Neural cell (in vitro differentiated cells): ENCODE measurements around the gene NKPD1. TPM values are rescaled to one million over a fixed set of nuclear protein-coding genes. Genes with fewer than 3 reads are reported as not detected.

Source experiments
- H2AFZ ChIP-seq: fragments of 200-600, 300-800 bp; sonication (generic), shearing (Covaris generic); 2 replicates; pipeline ENCODE4 v1.6.0; 2014; ENCODE audit warnings: low read depth, mild to moderate bottlenecking, antibody characterized with exemption, low read length, moderate library complexity
- H3F3A ChIP-seq: fragments of 200-600 bp; shearing (Covaris generic); 2 replicates; pipeline ENCODE4 v1.6.1; 2016; ENCODE audit warnings: mild to moderate bottlenecking, moderate library complexity, mixed read lengths, antibody characterized with exemption, low read length; ENCODE audit not compliant: insufficient read depth, poor library complexity, severe bottlenecking
- H3K27ac ChIP-seq: fragments of 200-600, 300-800 bp; sonication (generic), shearing (Covaris generic); 2 replicates; pipeline ENCODE4 v1.5.1; 2014; ENCODE audit warnings: mild to moderate bottlenecking, low read length, moderate library complexity
- H3K27me3 ChIP-seq: fragments of 300-800, 200-600 bp; sonication (generic), shearing (Covaris generic); 2 replicates; pipeline ENCODE4 v1.6.0; 2014; ENCODE audit warnings: mild to moderate bottlenecking, low read depth, low read length, moderate library complexity; ENCODE audit not compliant: insufficient read depth
- H3K36me3 ChIP-seq: fragments of 300-800, 200-600 bp; sonication (generic), shearing (Covaris generic); 2 replicates; pipeline ENCODE4 v1.5.1; 2014; ENCODE audit warnings: mild to moderate bottlenecking, antibody characterized with exemption, low read length, moderate library complexity; ENCODE audit not compliant: insufficient read depth
- H3K4me2 ChIP-seq: fragments of 300-800, 200-600 bp; sonication (generic), shearing (Covaris generic); 2 replicates; pipeline ENCODE4 v1.6.0; 2014; ENCODE audit warnings: mild to moderate bottlenecking, low read length
- H3K4me3 ChIP-seq: fragments of 300-800, 200-600 bp; sonication (generic), shearing (Covaris generic); 2 replicates; pipeline ENCODE4 v1.5.1; 2014; ENCODE audit warnings: mild to moderate bottlenecking, low read length, moderate library complexity
- H3K79me2 ChIP-seq: fragments of 200-600 bp; shearing (Covaris generic); replicated peaks from 2 replicates; pipeline ENCODE4 v1.6.0; 2014; ENCODE audit warnings: mild to moderate bottlenecking, low read length, moderate library complexity; ENCODE audit not compliant: insufficient read depth
- H3K9ac ChIP-seq: fragments of 300-800, 200-600 bp; sonication (generic), shearing (Covaris generic); 2 replicates; pipeline ENCODE4 v1.6.1; 2016; ENCODE audit warnings: mild to moderate bottlenecking, low read length, mixed read lengths
- H3K9me2 ChIP-seq: fragments of 200-600 bp; shearing (Covaris generic); 2 replicates; pipeline ENCODE4 v1.6.1; 2016; ENCODE audit warnings: mild to moderate bottlenecking, low read length, mixed read lengths; ENCODE audit not compliant: insufficient read depth
- H3K9me3 ChIP-seq: fragments of 200-600, 300-800 bp; sonication (generic), shearing (Covaris generic); 2 replicates; pipeline ENCODE4 v1.6.1; 2016; ENCODE audit warnings: mild to moderate bottlenecking, mixed run types, low read length, moderate library complexity, mixed read lengths
- H4K20me1 ChIP-seq: fragments of 200-600 bp; shearing (Covaris generic); 2 replicates; pipeline ENCODE4 v1.6.1; 2016; ENCODE audit warnings: mild to moderate bottlenecking, mixed run types; ENCODE audit not compliant: insufficient read depth
- EP300 ChIP-seq: fragments of 450-650 bp; conservative IDR thresholded peaks from 2 replicates; pipeline ENCODE4 v1.6.1; 2014; ENCODE audit warnings: antibody characterized with exemption, mild to moderate bottlenecking, moderate library complexity; ENCODE audit not compliant: poor library complexity, severe bottlenecking
- EZH2 ChIP-seq: fragments of 200-600, 300-800 bp; shearing (Covaris generic), sonication (generic); IDR thresholded peaks from 2 replicates; pipeline ENCODE4 v1.6.1; 2014; ENCODE audit warnings: antibody characterized with exemption, low read length, borderline replicate concordance, mild to moderate bottlenecking; ENCODE audit not compliant: insufficient read depth, poor library complexity, severe bottlenecking
- MXI1 ChIP-seq: fragments of 450-650 bp; conservative IDR thresholded peaks from 2 replicates; pipeline ENCODE4 v1.6.1; 2014; ENCODE audit warnings: antibody characterized with exemption, mild to moderate bottlenecking; ENCODE audit not compliant: poor library complexity, severe bottlenecking
- POLR2AphosphoS5 ChIP-seq: IDR thresholded peaks from 2 replicates; pipeline ENCODE4 v1.6.1; 2012
- RAD21 ChIP-seq: fragments of 450-650 bp; conservative IDR thresholded peaks from 2 replicates; pipeline ENCODE4 v1.6.1; 2014; ENCODE audit warnings: antibody characterized with exemption, mild to moderate bottlenecking, moderate library complexity
- SMC3 ChIP-seq: fragments of 450-650 bp; conservative IDR thresholded peaks from 2 replicates; pipeline ENCODE4 v1.6.1; 2014; ENCODE audit warnings: antibody characterized with exemption, mild to moderate bottlenecking, moderate library complexity; ENCODE audit not compliant: poor library complexity
- TAF1 ChIP-seq: IDR thresholded peaks from 2 replicates; pipeline ENCODE4 v1.6.1; 2012; ENCODE audit warnings: low read depth
- polyA plus RNA-seq: library from polyadenylated mRNA; depleted of rRNA; stranded (reverse); fragments of >200 nt; gene quantifications from 2 replicates; pipeline ENCODE4 v1.2.3, GENCODE V29; 2014
- TF ChIP-seq, protein P1 (sequence below): fragments of 450-650 bp; IDR thresholded peaks from 2 replicates; pipeline ENCODE4 v1.5.1; 2014; ENCODE audit warnings: antibody characterized with exemption, mild to moderate bottlenecking, moderate library complexity; ENCODE audit not compliant: poor library complexity, severe bottlenecking
- TF ChIP-seq, protein P2 (sequence below): IDR thresholded peaks from 2 replicates; pipeline ENCODE4 v1.6.1; 2012; ENCODE audit warnings: borderline replicate concordance

NKPD1 gene
- polyA plus RNA-seq, 1 donor from 2014 or later, result 2.8 TPM

DNA sequence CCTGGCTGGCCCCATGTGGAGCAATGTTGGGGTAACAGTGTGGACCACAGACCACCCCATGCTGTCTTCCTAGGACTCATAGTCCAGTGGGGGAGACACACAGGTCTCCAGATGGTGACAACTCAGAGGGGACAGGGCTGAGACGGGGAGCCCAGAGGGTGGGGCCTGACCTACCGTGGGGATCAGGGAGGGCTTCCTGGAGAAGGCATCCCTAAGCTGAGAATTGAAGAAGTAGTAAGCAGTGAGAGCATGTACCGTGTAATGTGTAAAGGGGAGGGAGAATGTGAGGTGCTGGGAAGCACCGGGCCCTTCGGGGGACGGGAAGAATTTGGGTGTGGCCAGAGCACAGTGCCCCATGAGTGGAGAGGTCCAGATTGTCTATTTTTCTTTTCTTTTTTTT lies 36.8 kb downstream of the NKPD1 start:
- Histone ChIP-seq H3K27ac (no peak overlapping the region), H3K79me2 (peaks cover 24% of the 10 kb centered on the region), H3K4me3 (no peak overlapping the region), H3K9me3 (no peaks in the 10 kb centered on the region), H3F3A (no peaks in the 10 kb centered on the region), H3K9me2 (no peaks in the 10 kb centered on the region), H2AFZ (no peak overlapping the region), H3K36me3 (no peaks in the 10 kb centered on the region), H3K9ac (no peak overlapping the region), H3K27me3 (no peaks in the 10 kb centered on the region), H3K4me2 (no peak overlapping the region), H4K20me1 (no peaks in the 10 kb centered on the region)
- no peak for TF ChIP-seq EZH2
- TF ChIP-seq MXI1, result no peak
- no peak for TF ChIP-seq RAD21
- TF ChIP-seq SMC3, result no peak
- TF ChIP-seq EP300, result no peak
- TF ChIP-seq, protein P1, sequence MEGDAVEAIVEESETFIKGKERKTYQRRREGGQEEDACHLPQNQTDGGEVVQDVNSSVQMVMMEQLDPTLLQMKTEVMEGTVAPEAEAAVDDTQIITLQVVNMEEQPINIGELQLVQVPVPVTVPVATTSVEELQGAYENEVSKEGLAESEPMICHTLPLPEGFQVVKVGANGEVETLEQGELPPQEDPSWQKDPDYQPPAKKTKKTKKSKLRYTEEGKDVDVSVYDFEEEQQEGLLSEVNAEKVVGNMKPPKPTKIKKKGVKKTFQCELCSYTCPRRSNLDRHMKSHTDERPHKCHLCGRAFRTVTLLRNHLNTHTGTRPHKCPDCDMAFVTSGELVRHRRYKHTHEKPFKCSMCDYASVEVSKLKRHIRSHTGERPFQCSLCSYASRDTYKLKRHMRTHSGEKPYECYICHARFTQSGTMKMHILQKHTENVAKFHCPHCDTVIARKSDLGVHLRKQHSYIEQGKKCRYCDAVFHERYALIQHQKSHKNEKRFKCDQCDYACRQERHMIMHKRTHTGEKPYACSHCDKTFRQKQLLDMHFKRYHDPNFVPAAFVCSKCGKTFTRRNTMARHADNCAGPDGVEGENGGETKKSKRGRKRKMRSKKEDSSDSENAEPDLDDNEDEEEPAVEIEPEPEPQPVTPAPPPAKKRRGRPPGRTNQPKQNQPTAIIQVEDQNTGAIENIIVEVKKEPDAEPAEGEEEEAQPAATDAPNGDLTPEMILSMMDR, result no peak
- TF ChIP-seq, protein P2, sequence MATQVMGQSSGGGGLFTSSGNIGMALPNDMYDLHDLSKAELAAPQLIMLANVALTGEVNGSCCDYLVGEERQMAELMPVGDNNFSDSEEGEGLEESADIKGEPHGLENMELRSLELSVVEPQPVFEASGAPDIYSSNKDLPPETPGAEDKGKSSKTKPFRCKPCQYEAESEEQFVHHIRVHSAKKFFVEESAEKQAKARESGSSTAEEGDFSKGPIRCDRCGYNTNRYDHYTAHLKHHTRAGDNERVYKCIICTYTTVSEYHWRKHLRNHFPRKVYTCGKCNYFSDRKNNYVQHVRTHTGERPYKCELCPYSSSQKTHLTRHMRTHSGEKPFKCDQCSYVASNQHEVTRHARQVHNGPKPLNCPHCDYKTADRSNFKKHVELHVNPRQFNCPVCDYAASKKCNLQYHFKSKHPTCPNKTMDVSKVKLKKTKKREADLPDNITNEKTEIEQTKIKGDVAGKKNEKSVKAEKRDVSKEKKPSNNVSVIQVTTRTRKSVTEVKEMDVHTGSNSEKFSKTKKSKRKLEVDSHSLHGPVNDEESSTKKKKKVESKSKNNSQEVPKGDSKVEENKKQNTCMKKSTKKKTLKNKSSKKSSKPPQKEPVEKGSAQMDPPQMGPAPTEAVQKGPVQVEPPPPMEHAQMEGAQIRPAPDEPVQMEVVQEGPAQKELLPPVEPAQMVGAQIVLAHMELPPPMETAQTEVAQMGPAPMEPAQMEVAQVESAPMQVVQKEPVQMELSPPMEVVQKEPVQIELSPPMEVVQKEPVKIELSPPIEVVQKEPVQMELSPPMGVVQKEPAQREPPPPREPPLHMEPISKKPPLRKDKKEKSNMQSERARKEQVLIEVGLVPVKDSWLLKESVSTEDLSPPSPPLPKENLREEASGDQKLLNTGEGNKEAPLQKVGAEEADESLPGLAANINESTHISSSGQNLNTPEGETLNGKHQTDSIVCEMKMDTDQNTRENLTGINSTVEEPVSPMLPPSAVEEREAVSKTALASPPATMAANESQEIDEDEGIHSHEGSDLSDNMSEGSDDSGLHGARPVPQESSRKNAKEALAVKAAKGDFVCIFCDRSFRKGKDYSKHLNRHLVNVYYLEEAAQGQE, result no peak
- TF ChIP-seq POLR2AphosphoS5, result no peak
- no peak for TF ChIP-seq TAF1

DNA sequence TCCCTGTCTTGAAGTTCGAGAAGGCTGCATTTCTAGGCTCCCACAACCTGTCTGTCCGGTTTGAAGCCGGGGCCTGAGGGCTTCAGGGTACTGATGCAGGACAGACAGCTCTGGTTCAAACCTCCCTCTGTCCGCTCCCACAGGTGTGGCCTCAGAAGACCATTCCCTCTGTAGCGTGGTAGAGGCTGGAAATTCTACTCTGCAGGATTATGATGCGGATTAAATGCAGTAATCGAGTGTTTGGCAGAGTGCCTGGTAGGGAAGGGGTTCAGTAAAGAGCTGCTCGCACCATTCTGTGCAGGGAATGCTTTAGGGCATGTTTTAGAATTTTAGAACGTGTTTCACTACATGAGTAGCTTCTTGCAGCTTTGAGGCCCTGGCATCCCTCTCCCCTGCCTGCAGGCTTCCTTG lies 37.3 kb downstream of the NKPD1 start:
- TF ChIP-seq TAF1 (no peak), SMC3 (no peak), RAD21 (no peak), EP300 (no peak), EZH2 (no peak), MXI1 (no peak), POLR2AphosphoS5 (no peak)
- TF ChIP-seq, protein P2, result no peak
- TF ChIP-seq, protein P1, result no peak
- H3K4me3 ChIP-seq, result no peak overlapping the region
- no peak overlapping the region for H2AFZ ChIP-seq
- no peaks in the 10 kb centered on the region for H4K20me1 ChIP-seq
- H3K27me3 ChIP-seq, result no peaks in the 10 kb centered on the region
- H3K79me2 ChIP-seq, result peaks cover 24% of the 10 kb centered on the region
- no peaks in the 10 kb centered on the region for H3K9me2 ChIP-seq
- no peak overlapping the region for H3K27ac ChIP-seq
- H3K4me2 ChIP-seq, result no peak overlapping the region
- no peak overlapping the region for H3K9ac ChIP-seq
- H3F3A ChIP-seq, result no peaks in the 10 kb centered on the region
- H3K36me3 ChIP-seq, result no peaks in the 10 kb centered on the region
- no peaks in the 10 kb centered on the region for H3K9me3 ChIP-seq
